ENCODE measurements around the gene ALK. TPM values are rescaled to one million over a fixed set of nuclear protein-coding genes. Genes with fewer than 3 reads are reported as not detected.
A peak's percentile ranks its signal among the peaks of the same experiment; 100 is the strongest.

ALK gene
- total RNA-seq, 2 donors from 2014 or later, result 0.13 to 0.46 TPM

GRCh38 chr2:29770846-29771245 lies 150.5 kb downstream of the ALK start:
- WGBS, 2 experiments (ENCODE audit: insufficient coverage in 1 of 2, insufficient read length in 1 of 2), result 87 to 100% methylated on average over 1 to 3 of the region's 3 CpGs

GRCh38 chr2:29769847-29770246 lies 151.5 kb downstream of the ALK start:
- TF ChIP-seq CTCF (conservative IDR thresholded peaks at IDR 0.05), result no peak
- Histone ChIP-seq H3K36me3 (ENCODE audit: control insufficient read depth, insufficient read depth, low read length) (no peaks in the 10 kb centered on the region), H3K4me3 (ENCODE audit: low read length) (peak overlapping the region; percentile 30), H3K27me3 (ENCODE audit: control insufficient read depth, insufficient read depth, low read length, poor library complexity, severe bottlenecking) (no peaks in the 10 kb centered on the region), H3K4me1 (ENCODE audit: control insufficient read depth, insufficient read depth, low read length) (peaks cover 13% of the 10 kb centered on the region), H3K9me3 (ENCODE audit: control insufficient read depth, low read length) (no peaks in the 10 kb centered on the region), H3K27ac (ENCODE audit: low read depth, low read length) (no peak overlapping the region), H3K9ac (ENCODE audit: extremely low read depth, low read length, poor library complexity, severe bottlenecking) (no peak overlapping the region)
- H3K27ac Mint-ChIP-seq, result peak overlapping the region; percentile 42
- H3K4me3 Mint-ChIP-seq, result no peak overlapping the region
- no peaks in the 10 kb centered on the region for H3K36me3 Mint-ChIP-seq (ENCODE audit: low read depth)
- DNase-seq, result no peak
- H3K9me3 Mint-ChIP-seq, result no peaks in the 10 kb centered on the region
- no peaks in the 10 kb centered on the region for H3K27me3 Mint-ChIP-seq (ENCODE audit: insufficient read depth)
- H3K4me1 Mint-ChIP-seq, result peaks cover 38% of the 10 kb centered on the region
- 75% methylated on average over 4 of the region's 4 CpGs; no CpG with 5 or more reads in 1 of the 2 experiments for WGBS, 2 experiments (ENCODE audit: insufficient coverage in 1 of 2, insufficient read length in 1 of 2)

More at GRCh38 chr2:29770846-29771245, 150.5 kb downstream of the ALK start:
- Histone ChIP-seq H3K9me3 (ENCODE audit: control insufficient read depth, low read length) (no peaks in the 10 kb centered on the region), H3K4me3 (ENCODE audit: low read length) (no peak overlapping the region), H3K4me1 (ENCODE audit: control insufficient read depth, insufficient read depth, low read length) (peaks cover 13% of the 10 kb centered on the region), H3K27ac (ENCODE audit: low read depth, low read length) (no peak overlapping the region), H3K9ac (ENCODE audit: extremely low read depth, low read length, poor library complexity, severe bottlenecking) (no peak overlapping the region), H3K36me3 (ENCODE audit: control insufficient read depth, insufficient read depth, low read length) (no peaks in the 10 kb centered on the region), H3K27me3 (ENCODE audit: control insufficient read depth, insufficient read depth, low read length, poor library complexity, severe bottlenecking) (no peaks in the 10 kb centered on the region)
- no peak overlapping the region for H3K27ac Mint-ChIP-seq
- no peaks in the 10 kb centered on the region for H3K36me3 Mint-ChIP-seq (ENCODE audit: low read depth)
- TF ChIP-seq CTCF (conservative IDR thresholded peaks at IDR 0.05), result no peak
- H3K9me3 Mint-ChIP-seq, result no peaks in the 10 kb centered on the region
- no peak overlapping the region for H3K4me3 Mint-ChIP-seq
- DNase-seq, result no peak
- no peaks in the 10 kb centered on the region for H3K27me3 Mint-ChIP-seq (ENCODE audit: insufficient read depth)
- H3K4me1 Mint-ChIP-seq, result peaks cover 38% of the 10 kb centered on the region

GRCh38 chr2:29767606-29768335 lies 153.6 kb downstream of the ALK start:
- no peak overlapping the region for H3K9ac ChIP-seq (ENCODE audit: extremely low read depth, low read length, poor library complexity, severe bottlenecking)
- no peak overlapping the region for H3K27ac ChIP-seq (ENCODE audit: low read depth, low read length)
- DNase-seq, result no peak
- H3K4me1 ChIP-seq (ENCODE audit: control insufficient read depth, insufficient read depth, low read length), result peaks cover 18% of the 10 kb centered on the region
- H3K27me3 Mint-ChIP-seq (ENCODE audit: insufficient read depth), result no peaks in the 10 kb centered on the region
- H3K27ac Mint-ChIP-seq, result no peak overlapping the region
- no peak overlapping the region for H3K4me3 Mint-ChIP-seq
- H3K4me1 Mint-ChIP-seq, result peaks cover 35% of the 10 kb centered on the region
- H3K36me3 ChIP-seq (ENCODE audit: control insufficient read depth, insufficient read depth, low read length), result no peaks in the 10 kb centered on the region
- H3K27me3 ChIP-seq (ENCODE audit: control insufficient read depth, insufficient read depth, low read length, poor library complexity, severe bottlenecking), result no peaks in the 10 kb centered on the region
- H3K9me3 Mint-ChIP-seq, result no peaks in the 10 kb centered on the region
- H3K9me3 ChIP-seq (ENCODE audit: control insufficient read depth, low read length), result no peaks in the 10 kb centered on the region
- no peak overlapping the region for H3K4me3 ChIP-seq (ENCODE audit: low read length)
- WGBS, 2 experiments (ENCODE audit: insufficient coverage in 1 of 2, insufficient read length in 1 of 2), result 79 to 86% methylated on average over 7 to 9 of the region's 9 CpGs
- H3K36me3 Mint-ChIP-seq (ENCODE audit: low read depth), result no peaks in the 10 kb centered on the region
- TF ChIP-seq CTCF (conservative IDR thresholded peaks at IDR 0.05), result no peak
